GM19324 (cell line): ENCODE data around the gene NR2F2.

Experiments
- ATAC-seq: cut with Tn5 transposase; IDR thresholded peaks from one replicate; pipeline ENCODE4 v1.9.1; 2021; ENCODE audit warnings: mild to moderate bottlenecking, moderate library complexity; ENCODE audit not compliant: unreplicated experiment, low FRiP score

Gene NR2F2

DNA sequence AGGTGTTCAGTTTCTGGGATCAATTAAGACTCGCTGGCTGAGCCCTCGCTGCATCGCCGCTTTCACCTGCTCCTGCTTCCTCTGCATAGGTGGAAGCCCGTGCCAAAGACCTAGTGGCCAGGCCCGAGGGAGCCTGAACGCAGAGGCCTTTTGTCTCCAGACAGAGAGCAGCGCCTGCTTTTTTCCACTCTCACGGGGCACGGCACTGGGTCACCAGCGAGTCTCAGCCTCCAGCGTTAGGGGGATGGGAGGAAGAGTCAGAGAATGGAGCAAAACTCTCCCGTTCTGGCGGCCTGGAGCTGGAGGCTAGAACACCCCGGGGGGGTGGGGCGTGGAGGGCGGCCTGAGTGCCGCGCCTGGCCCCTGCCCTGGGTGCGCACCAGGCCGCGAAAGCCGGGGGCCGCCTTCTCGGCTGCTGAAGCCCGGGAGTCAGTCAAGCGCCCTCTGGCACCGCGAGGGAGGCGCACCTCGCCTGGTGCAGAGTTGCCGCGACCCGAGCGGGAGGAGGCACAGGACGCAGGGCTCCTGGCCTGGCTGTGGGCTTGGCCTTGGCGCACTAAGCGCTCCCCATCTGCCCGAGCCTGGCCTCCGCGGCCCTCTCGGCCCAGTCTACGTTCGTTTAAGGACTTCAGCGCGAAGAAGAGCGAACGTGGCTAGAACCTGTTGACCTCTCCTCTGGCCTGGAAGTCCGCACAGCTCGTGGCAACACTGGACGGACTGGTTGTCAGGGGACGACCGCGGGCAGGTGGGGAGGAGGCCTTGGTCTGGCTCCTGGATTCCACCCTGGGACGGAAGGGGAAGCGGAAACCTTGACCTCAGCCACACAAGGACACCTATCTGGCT lies 21.5 kb downstream of the NR2F2 start:
- no peak for ATAC-seq

DNA sequence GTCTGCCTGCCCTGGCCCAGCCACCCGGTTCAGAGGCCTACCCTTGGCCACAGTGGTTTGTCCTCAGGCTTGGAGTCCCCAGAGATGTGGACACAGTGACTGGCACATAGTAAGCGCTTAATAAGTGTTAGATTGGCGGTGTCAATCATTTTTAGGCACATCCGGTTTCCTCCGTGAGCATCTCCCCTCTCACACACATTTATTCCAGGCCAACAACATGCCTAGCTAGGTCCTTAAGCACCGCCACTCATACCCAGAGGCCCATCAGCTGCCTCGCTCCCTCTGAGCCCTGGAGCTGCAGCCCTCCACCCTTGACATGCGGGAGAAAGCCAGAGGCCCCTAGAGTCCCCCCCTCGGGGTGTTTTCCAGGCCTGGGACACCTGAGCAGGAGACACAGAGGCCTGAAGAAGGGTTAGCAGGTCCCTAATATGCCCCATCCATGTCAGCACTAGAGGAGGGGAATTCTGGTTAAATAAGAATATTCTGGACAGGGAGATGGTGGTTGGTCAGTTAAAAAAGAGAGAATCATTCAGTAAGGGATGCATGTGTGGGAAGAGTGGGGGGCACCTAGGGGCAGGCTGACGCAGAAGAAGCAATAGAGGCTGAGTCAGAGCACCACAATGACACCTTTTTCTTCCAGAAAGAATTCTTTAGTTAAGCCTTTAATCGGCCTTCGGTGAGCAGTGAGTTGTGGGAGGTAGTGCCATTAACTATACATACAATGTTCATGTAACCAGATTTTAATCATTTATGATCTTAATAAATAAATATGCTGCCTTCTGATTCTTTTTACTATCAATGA lies 22.3 kb downstream of the NR2F2 start:
- ATAC-seq: no peak

DNA sequence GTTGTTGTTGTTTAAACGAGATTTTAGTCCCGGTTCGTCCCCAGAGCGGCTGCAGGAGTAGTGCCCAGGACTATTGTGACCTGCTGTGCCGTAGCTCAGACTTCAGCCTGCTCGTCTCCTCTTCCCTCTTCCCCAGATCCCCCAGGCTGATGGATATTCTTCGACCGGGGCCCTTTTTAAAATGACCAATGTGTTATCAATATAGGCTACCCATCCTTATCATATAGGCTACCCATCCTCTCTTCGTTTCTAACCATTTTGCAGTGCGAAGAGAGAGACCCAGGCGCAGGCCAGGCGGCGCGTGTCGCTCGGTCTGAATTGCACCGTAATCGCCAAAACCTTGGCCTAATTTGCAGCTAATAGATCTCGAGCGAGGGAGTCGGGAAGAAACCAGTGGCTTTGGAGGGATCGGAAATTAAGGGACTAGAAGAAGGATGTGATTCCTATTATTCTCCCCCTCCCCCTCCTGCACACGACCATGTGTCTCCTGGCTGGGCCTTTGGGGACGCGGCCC lies 23.0 kb downstream of the NR2F2 start:
- ATAC-seq: no peak

DNA sequence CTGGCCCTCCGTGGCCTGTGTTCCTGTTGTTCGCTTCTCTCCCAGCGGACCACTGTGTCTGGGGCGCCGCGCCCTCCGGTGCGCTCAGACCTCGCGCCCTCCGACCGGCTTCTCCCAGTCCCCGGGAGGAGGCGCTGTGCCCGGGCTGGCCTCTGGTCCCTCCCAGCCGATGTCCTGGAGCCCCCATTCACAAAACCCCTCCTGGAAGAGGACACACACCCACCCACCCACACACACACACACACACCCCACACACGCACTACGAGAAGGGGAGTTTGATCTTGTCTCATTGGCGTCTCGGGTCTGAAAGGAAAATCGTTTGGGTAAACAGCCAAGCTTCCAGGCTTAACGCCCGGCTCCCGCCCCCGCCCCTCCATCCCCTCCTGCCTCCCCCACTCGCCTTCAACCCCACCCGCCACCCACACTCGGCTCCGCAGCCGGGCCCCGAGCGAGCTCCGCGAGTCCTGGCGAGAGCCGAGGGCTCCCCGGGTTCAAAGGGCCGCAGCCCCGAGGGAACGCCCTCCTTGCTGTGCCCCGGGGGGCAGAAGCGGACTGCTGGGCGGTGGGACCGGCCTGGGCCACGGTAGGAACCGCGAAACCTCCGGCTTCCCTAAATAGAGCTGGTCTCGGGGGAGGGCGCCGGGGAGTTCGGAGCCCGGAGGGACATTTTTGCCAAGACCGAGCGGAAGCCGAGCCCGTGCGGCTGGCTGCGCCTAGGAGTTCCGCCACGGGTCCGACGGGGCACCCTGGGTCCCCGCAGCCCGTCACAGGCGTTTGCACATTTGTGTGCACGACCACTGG lies 23.6 kb downstream of the NR2F2 start:
- no peak for ATAC-seq

DNA sequence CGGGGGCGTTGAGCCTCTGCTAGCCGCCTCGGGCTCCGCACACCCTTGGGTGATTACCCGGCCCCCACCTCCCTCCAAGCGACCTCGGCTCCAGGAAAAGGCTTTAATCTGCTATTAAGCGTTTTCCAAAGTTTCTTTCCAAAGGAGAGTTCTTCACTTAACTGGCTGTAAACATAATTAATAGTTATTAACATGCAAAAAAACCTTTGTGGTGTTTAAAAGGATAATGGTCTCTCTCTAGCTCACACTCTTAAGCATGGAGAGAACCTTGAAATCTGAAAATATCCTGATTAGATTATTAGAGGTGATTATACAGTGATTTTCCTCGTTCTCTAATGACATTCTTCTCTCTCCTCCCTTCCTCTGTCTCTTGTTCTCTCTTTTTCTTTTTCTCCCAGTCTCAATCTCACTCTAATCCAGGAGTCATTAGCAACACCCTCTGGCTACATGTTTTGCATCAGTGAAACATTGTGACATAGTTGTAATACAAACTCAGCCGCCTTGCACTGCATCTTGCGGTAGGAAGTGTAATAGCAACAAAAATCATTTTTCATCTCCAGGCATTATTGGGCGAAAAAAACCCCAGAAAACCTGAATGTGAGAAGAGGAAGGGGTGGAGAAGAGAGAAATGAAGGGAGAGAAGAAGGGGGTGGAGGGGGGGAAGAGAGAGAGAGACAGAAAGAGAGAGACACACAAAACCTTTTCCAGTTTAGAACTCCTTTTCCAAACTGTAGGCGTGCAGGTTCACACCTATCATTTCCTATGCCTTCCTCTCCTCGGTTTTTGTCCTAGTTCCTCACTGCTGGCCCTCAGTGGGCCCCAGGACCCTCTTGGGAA lies 24.4 kb downstream of the NR2F2 start:
- ATAC-seq: no peak

DNA sequence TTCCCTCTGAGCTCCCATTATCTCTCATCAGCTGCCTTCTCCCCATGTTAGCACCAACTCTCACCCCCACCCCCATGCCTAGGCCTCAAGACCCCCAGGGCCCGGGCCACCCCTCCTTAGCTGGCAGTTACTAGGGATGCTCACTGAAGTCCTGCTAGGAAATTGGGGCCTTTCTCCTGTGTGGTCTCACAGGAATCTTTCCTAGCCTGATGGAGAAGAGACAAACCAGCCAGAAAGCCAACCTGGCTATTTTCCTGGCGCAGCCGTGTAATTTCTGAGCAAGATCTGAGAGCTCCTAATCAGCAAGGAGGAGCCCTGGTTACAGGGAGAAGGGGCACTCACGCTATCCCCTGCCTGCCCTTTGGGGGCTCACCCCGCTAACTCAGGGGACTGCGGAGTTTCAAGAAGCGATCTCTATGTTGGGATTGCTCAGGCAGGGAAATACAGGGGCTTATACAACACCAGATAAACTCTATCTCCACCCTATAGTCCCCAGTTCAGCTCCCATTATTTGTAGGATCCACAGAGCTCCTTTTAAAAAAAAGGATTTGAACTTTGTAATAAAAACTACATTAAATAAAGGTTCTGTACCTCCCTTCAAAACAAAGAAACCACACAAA lies 25.2 kb downstream of the NR2F2 start:
- ATAC-seq: no peak

DNA sequence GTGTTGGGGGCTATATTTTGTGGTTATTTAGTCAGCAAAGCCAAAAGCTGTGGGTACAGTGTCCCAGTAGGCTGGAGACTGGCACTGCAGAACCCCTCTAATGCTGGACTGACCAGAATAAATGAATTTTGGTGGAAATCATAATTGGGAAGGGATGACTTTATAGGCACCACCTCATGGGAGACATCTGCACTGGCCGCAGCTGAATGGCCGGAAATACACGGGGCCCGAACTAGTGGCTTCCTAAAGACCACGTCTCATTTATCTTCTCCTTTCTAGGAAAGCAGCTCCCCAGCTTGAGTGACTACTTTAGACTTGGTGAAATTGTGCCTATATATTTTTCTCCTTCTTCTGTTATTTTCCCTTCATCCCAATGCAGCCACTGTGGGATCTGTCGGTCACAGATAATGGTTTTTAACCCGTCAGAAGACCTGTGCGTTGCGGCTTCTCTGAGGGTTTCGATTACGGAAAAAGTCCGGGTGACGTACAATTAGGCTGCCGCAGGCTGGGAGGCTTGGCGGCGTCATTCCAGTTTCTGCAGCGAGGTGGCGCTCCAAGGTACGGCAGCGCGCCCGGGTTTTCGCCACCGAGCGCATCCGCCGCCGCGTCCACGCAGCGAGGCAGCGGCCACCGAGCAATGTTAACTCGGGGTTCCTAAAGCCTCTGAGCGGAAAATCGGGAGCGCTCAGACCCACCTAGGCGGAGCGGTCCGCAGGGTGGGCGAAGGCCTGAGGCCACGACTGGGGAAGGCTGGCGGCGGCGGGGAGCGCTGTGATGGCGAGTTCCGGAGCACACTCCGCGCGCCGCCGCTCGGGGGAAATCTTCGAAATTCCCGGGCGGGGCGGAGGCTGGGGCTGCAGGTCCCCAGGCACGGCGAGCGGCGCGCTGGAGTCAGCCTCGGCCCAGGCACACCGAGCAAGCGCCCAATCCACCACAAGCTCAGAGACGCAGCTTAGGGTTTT lies 26.3 kb downstream of the NR2F2 start:
- ATAC-seq: peak; percentile 80

DNA sequence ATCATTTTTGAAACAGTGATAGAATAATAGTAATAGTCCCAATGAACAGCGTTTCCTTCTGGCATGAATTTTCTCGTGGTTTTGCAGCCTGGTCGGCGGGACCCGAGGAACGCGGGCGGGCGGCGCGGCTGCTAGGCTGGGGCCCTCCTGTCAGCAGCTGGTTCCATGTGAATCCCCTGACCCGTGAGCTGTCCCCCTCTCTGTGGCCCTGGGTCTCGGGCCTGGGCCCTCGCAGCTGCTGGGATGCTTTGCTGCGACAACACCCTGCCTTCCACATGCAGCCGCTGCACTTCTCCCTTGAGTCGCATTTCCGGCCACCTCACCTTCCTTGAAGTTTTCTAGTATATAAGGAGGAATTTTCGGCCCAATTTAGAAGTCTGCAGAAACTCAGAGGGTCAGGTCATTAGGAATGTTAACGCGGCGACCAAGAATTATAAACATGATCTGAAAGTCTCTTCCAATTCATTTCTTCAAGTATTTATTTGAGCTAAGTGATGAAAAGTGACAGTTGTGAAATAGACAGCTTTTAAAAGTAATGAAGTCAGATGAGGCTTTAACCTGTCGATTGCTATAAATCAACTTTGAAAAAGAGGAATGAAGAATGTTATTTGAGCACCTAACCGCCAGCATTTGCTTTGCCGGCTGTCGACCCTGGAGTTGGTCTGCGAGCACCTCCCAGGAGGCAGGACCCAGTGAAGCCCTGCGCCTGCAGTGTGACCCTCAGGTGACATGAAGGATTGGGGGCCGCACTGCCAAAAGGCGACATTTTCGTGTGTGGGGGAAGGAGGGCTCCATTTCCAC lies 27.7 kb downstream of the NR2F2 start:
- ATAC-seq: no peak

DNA sequence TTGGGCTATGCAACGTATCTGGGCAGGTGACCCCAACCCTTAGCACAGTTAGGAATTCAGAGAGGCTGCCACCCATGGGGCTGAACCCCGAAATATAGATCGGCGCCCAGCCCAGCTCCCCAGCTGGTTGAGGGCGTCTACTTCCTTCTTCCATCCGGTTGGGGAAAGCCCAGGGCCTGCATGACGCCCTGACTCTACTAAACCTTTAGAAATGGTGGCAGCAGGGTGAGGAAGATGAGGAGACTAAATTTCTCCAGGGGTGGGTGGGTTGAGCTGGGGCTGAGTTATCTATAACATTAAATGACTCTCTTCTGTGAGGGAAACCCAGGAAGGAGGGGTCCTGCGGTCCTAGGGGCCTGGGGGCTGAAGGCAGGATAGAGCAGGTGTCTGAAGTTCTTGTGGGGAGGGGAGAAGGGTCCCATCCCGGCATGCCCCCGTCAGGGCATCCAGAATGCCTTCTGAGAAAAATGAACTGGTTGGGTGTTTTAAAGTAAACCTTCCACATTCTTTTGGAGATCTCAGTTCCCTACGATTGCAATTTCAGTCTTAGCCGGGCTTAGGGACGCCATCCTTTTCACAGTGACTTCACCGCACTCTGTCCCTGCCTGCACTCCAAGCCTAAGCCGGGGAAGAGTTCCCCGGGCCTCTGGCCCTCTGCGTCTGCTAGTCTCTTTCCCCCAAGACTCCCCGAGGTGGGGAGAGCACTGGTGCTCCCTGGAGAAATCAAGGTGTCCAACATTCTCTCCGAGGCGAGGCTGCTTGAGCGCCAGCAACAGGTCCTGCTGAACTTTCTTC lies 28.5 kb downstream of the NR2F2 start:
- no peak for ATAC-seq

DNA sequence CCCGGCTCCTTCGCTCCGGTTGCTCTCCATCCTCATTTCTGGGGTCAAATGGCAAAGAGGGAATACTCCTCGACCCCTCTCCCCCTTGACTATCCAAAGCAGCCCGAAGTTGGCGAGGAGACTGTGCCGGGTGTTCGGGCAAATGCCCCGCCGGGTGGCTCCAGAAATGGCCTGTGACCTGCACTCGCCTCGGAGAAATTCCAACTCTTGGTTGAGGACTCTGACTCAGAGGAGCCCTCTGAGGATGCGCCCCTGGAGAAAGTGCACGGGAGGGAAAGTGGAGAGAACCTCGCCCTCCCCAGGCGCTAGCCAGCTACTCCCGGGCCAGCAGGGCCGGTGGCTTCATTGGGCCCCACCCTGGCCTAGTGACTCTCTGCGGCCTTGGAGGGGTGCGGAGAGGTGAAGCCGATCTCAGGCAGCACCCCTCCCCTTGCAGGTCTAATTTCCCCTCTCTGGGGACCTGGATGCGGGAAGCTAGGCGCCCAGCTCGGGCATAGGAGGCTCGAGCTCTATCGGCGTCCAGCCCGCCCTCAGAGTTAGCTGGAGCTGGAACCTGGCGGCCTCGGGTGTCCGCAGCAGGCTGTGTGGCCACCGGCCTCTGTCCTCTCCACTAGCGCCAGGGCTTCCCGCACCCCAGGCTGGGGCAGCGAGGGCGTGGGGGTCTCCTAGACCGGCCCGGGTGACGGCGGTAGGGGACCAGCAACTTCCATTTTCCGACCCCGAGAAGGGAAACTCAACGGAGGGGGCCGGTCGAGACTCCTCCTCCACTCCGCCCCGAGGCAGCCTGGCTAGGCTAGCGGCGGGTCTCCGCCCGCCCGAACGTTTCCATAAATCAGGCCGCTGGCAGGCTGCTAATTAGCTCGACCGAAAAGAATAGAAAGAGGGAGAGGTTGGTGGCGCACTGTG lies 29.4 kb downstream of the NR2F2 start:
- ATAC-seq: no peak

DNA sequence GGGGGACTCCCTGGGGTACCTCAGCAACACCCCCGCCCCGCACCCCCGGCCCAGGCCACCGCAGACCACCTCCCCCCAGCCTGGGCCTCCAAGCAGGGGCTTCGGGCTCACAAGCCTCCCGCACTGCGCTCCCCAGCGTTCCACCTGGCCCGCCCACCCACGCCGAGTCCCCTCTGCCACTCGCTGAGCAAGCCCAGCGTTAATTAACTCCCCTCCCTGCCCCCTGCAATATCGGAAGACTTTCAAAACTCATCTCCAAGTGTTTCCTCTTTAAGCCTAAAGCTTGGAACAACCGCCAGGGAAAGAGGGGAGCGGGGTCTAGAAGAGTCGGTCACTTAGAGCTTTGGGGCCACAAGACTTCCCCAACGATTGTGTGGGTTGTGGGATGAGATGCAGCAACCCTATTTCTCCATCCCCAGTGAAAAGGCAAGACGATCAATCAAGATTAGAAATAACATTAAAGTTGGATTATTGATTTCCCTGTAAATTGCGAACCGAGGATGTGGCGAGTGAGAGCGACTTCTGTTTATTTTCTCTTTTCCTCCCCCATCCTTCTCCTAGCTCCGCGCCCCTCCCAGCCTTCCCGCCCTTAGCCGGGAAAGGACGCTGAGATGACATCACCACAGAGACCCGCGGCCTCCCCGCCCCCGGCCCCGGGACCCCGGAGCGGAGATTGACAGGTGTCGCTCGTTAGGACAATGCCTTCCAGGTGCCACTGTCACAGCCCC lies 30.2 kb downstream of the NR2F2 start:
- ATAC-seq: no peak

DNA sequence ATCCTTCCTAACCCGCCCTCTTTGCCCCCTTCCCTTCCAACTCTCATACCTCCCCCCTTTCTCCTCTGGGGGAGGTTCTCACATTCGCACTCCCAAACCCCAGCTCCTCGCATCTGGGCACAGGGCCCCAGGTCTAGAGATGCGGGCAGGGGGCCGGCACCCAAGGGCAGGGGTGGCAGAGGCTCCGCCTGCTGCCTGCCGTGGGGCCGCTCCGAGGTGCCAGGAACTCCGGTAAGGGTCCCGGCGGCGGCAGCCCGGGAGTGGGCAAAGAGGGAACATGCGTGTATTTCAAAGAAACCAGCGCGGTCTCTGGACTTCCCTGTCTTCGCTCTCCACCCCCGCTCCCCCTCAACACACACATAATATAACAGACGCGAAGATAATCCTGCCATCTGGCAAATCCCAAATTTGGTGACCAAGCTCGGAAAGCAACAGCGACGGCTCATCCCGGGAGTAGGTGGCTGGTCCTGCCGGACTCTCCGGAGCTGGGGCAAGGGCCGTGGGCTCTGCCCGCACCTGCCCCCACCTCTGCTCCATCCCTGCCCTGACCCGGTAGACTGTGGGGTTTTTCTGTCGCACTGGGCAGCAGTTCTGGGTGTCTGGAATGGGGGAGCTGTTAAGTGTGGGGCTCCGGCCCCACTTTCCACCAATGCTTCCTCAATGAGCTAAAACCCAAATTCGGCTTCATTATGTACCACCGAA lies 31.0 kb downstream of the NR2F2 start:
- ATAC-seq: no peak

DNA sequence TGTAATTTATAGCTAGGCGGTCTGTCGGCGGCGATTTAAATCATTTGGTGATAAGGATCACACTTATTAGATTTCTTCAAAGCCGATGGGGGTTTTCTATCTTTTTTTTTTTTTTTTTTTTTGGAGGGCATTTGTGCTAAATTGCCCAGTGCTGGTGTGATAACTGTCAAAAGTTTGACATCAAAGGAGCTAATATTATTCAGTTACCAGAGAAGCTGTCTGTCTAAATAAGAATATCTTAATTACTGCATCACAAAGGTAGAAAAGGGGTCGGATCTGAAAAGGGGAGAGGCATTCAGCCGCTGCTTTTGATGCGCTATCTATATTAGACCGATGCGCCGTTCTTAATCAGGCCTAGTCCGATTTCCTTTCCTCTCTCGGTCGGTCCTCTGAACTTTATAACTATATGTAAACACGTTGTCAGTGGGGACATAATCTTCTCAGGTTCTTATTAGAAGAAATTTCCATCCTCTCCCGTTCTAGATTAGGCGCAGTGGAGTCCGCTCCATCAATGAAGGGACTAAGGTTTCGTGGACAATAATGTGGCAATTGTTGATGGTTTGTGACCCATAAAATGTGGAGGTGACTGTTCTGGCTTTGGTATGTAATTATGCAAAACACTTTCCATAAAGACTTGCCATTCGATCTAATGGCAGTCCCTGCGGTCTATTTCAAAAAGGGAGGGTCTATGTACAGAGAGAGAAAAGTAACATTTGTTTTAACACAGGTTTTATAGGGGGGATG lies 31.7 kb downstream of the NR2F2 start:
- no peak for ATAC-seq
